HG02938 (cell line): ENCODE data around the gene ABLIM1.

Source experiments
- ATAC-seq: cut with Tn5 transposase; IDR thresholded peaks from one replicate; pipeline ENCODE4 v1.9.1; 2021; ENCODE audit warnings: mild to moderate bottlenecking, moderate library complexity; ENCODE audit not compliant: unreplicated experiment

ABLIM1 gene

GRCh38 chr10:114398587-114399331 is 259.3 kb downstream of the ABLIM1 start:
- ATAC-seq: no peak

GRCh38 chr10:114397651-114398145 is 260.4 kb downstream of the ABLIM1 start:
- ATAC-seq: no peak

GRCh38 chr10:114396464-114396863 is 261.6 kb downstream of the ABLIM1 start:
- ATAC-seq: no peak

- ATAC-seq: no peak
Measured at GRCh38 chr10:114395366-114396022, 262.6 kb downstream of the ABLIM1 start.

- no peak for ATAC-seq
Measured at GRCh38 chr10:114394531-114394930, 263.5 kb downstream of the ABLIM1 start.

GRCh38 chr10:114393886-114394285 is 264.2 kb downstream of the ABLIM1 start:
- ATAC-seq: no peak

- no peak for ATAC-seq
Measured at GRCh38 chr10:114393482-114393881, 264.6 kb downstream of the ABLIM1 start.

GRCh38 chr10:114392112-114392835 is 265.8 kb downstream of the ABLIM1 start:
- ATAC-seq: no peak

- no peak for ATAC-seq
Measured at GRCh38 chr10:114391599-114391998, 266.5 kb downstream of the ABLIM1 start.

GRCh38 chr10:114389426-114389825 is 268.6 kb downstream of the ABLIM1 start:
- ATAC-seq: no peak

GRCh38 chr10:114388275-114388674 is 269.8 kb downstream of the ABLIM1 start:
- no peak for ATAC-seq

GRCh38 chr10:114387784-114388183 is 270.3 kb downstream of the ABLIM1 start:
- ATAC-seq: no peak

GRCh38 chr10:114386452-114386851 is 271.6 kb downstream of the ABLIM1 start:
- ATAC-seq: no peak

- no peak for ATAC-seq
Measured at GRCh38 chr10:114385557-114385956, 272.5 kb downstream of the ABLIM1 start.

- ATAC-seq: no peak
Measured at GRCh38 chr10:114384601-114385000, 273.5 kb downstream of the ABLIM1 start.

- ATAC-seq: no peak
Measured at GRCh38 chr10:114384181-114384580, 273.9 kb downstream of the ABLIM1 start.
